Sigmoid colon (tissue), 4 donors: ENCODE measurements around the gene USP15.

Experiments
- POLR2A ChIP-seq, 2 donors: fragments of 450-650 bp; IDR thresholded peaks; one replicate each; pipeline ENCODE4 v1.6.1; 2016; ENCODE audit warnings: antibody characterized with exemption in 2 of 2, mild to moderate bottlenecking in 2 of 2, moderate library complexity in 2 of 2
- POLR2AphosphoS5 ChIP-seq, 4 donors: sonication (generic); formaldehyde crosslinking; IDR thresholded peaks; one replicate each; pipeline ENCODE4 v1.6.1; 2017; ENCODE audit warnings: antibody characterized with exemption in 4 of 4
- TF ChIP-seq, protein P1 (sequence below), 4 experiments: fragments of 450-650 bp in 3 of 4; fragments of 200-600 bp in 1 of 4; IDR thresholded peaks; one replicate each; pipeline ENCODE4 v1.5.1; 2016 to 2019; ENCODE audit warnings: antibody characterized with exemption in 4 of 4, mild to moderate bottlenecking in 3 of 4, moderate library complexity in 2 of 4

DNA sequence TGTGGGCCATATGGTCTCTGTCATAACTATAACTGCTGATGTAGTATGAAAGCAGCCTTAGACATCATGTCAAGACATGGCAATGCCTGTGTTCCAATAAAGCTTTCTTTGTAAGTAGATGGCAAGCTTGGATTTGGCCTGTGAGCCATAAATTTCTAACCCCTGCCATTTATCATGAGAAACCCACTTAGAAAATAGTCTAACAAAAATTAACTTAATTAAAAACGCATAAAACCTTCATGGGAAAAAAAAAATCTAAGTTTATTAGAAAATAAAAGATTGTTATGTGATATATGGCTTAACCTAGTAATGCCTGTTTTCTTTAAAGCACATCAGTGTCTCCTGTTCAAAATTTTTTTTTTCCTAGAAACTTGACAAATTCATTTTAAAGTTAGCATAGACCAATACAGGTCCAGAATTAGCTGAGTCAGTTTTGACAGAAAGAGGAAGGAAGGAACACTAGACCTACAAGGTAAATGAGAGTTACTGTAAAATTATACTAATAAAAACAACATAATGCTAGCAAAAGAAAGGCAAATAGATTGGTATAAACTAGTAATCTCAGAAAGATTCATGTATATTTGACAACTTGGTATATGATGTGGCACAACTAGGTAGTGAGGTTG lies 68.2 kb downstream of the USP15 start:
- TF ChIP-seq POLR2AphosphoS5 (IDR thresholded peaks at IDR 0.05) = no peak
- TF ChIP-seq, protein P1, sequence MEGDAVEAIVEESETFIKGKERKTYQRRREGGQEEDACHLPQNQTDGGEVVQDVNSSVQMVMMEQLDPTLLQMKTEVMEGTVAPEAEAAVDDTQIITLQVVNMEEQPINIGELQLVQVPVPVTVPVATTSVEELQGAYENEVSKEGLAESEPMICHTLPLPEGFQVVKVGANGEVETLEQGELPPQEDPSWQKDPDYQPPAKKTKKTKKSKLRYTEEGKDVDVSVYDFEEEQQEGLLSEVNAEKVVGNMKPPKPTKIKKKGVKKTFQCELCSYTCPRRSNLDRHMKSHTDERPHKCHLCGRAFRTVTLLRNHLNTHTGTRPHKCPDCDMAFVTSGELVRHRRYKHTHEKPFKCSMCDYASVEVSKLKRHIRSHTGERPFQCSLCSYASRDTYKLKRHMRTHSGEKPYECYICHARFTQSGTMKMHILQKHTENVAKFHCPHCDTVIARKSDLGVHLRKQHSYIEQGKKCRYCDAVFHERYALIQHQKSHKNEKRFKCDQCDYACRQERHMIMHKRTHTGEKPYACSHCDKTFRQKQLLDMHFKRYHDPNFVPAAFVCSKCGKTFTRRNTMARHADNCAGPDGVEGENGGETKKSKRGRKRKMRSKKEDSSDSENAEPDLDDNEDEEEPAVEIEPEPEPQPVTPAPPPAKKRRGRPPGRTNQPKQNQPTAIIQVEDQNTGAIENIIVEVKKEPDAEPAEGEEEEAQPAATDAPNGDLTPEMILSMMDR (IDR thresholded peaks at IDR 0.05) = no peak
- no peak for TF ChIP-seq POLR2A (IDR thresholded peaks at IDR 0.05)
